Occipital lobe (tissue), 2 donors: Measurements from ENCODE around the gene ZNF408. TPM values are rescaled to one million over a fixed set of nuclear protein-coding genes. Genes with fewer than 3 reads are reported as not detected.

Experiments used
- small RNA-seq: library from RNA; depleted of rRNA; stranded (forward); fragments of <200 nt; gene quantifications from one replicate; pipeline ENCODE3, GENCODE V24; 2014
- total RNA-seq: library from RNA; depleted of rRNA; stranded (reverse); fragments of >200 nt; gene quantifications from one replicate; pipeline ENCODE4 v1.2.3, GENCODE V29; 2014

The ZNF408 gene
- total RNA-seq, 1 donor from 2014 or later, result 4.2 TPM

Small RNA genes lying within 50 kb of the gene (small RNA-seq; reads per million reads assigned to genes)
- gene MIR5582, result not detected

Other genes with a start within 250 kb of the ZNF408 start
- 27.1 TPM for gene AMBRA1, start 107.0 kb upstream of the ZNF408 start, total RNA-seq
- 6.7 TPM for gene HARBI1, start 83.8 kb upstream of the ZNF408 start, total RNA-seq
- 54.3 TPM for gene ATG13, start 83.5 kb upstream of the ZNF408 start, total RNA-seq
- gene ARHGAP1, start 412 bp upstream of the ZNF408 start, total RNA-seq, result 17.6 TPM
- 0.16 TPM for gene F2, start 18.2 kb downstream of the ZNF408 start, total RNA-seq
- gene CKAP5, start 145.2 kb downstream of the ZNF408 start, total RNA-seq, result 186 TPM
- gene LRP4, start 217.5 kb downstream of the ZNF408 start, total RNA-seq, result 8.3 TPM
- gene CSTPP1, start 235.7 kb downstream of the ZNF408 start, total RNA-seq, result 42.6 TPM